Measurements from ENCODE around the gene PARP1. TPM values are rescaled to one million over a fixed set of nuclear protein-coding genes. Genes with fewer than 3 reads are reported as not detected.

Gene PARP1
- total RNA-seq, 4 donors from 2014 or later, result 77.4 to 147 (median 95.6) TPM

GRCh38 chr1:226444901-226445300 lies 37.0 kb upstream of the PARP1 start:
- no peak overlapping the region for H3K27ac ChIP-seq
- no peaks in the 10 kb centered on the region for H3K9me3 ChIP-seq
- TF ChIP-seq CTCF (IDR thresholded peaks at IDR 0.05) (no peak), EP300 (IDR thresholded peaks at IDR 0.05) (no peak), POLR2A (IDR thresholded peaks at IDR 0.05) (no peak), POLR2AphosphoS5 (IDR thresholded peaks at IDR 0.05) (no peak)
- H3K36me3 ChIP-seq, result no peaks in the 10 kb centered on the region
- peaks cover 8% of the 10 kb centered on the region for H3K27me3 ChIP-seq
- 66 to 80% methylated on average over 2 of the region's 2 CpGs for WGBS, 2 donors (ENCODE audit: low coverage in 1 of 2)
- ATAC-seq, result no peak
- no peak overlapping the region for H3K4me3 ChIP-seq
- H3K4me1 ChIP-seq, result no peaks in the 10 kb centered on the region

GRCh38 chr1:226443439-226443838 lies 35.5 kb upstream of the PARP1 start:
- no peak for ATAC-seq
- H3K27me3 ChIP-seq, result peaks cover 8% of the 10 kb centered on the region
- no peaks in the 10 kb centered on the region for H3K36me3 ChIP-seq
- H3K4me3 ChIP-seq, result no peak overlapping the region
- H3K27ac ChIP-seq, result no peak overlapping the region
- 64 to 79% methylated on average over 3 of the region's 3 CpGs for WGBS, 2 donors (ENCODE audit: low coverage in 1 of 2)
- no peaks in the 10 kb centered on the region for H3K9me3 ChIP-seq
- H3K4me1 ChIP-seq, result no peaks in the 10 kb centered on the region
- TF ChIP-seq EP300 (IDR thresholded peaks at IDR 0.05) (no peak), POLR2AphosphoS5 (IDR thresholded peaks at IDR 0.05) (no peak), POLR2A (IDR thresholded peaks at IDR 0.05) (no peak), CTCF (IDR thresholded peaks at IDR 0.05) (no peak)

- no peaks in the 10 kb centered on the region for H3K4me1 ChIP-seq
- no peak for TF ChIP-seq EP300 (IDR thresholded peaks at IDR 0.05)
- TF ChIP-seq POLR2AphosphoS5 (IDR thresholded peaks at IDR 0.05), result no peak
- no peak for TF ChIP-seq POLR2A (IDR thresholded peaks at IDR 0.05)
- H3K27me3 ChIP-seq, result peaks cover 8% of the 10 kb centered on the region
- no peak for ATAC-seq
- H3K36me3 ChIP-seq, result no peaks in the 10 kb centered on the region
- no peak overlapping the region for H3K27ac ChIP-seq
- WGBS, 2 donors (ENCODE audit: low coverage in 1 of 2), result 55 to 98% methylated on average over 4 to 6 of the region's 6 CpGs
- no peak overlapping the region for H3K4me3 ChIP-seq
- H3K9me3 ChIP-seq, result no peaks in the 10 kb centered on the region
Observed at GRCh38 chr1:226443033-226443432, 35.1 kb upstream of the PARP1 start.

DNA sequence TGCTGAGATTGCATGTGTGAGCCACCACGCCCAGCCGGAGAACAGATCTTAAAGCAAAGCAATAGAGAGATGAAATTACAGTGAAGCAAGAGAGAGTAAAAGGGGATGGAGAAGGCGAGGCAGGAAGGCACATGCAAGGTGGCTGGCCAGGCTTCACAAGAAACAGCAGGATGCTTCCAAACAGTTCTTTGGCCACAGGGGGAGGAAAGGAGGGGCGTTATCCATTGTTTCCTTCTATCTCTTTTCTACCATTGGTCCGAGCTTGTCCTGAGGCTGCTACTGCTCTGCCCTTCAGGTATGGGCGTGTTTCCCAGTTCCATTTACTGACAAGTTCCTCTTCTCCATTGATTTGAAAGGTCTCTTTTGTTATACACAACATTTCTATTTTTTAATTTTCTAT lies 33.7 kb upstream of the PARP1 start:
- WGBS, 2 donors (ENCODE audit: low coverage in 1 of 2), result 95% methylated on average over 6 of the region's 6 CpGs; no CpG with 5 or more reads in 1 of the 2 donors
- TF ChIP-seq POLR2A (IDR thresholded peaks at IDR 0.05) (no peak), POLR2AphosphoS5 (IDR thresholded peaks at IDR 0.05) (no peak), CTCF (IDR thresholded peaks at IDR 0.05) (no peak), EP300 (IDR thresholded peaks at IDR 0.05) (no peak)
- H3K4me3 ChIP-seq, result no peak overlapping the region
- H3K4me1 ChIP-seq, result no peaks in the 10 kb centered on the region
- H3K27me3 ChIP-seq, result peaks cover 8% of the 10 kb centered on the region
- no peak for ATAC-seq
- no peaks in the 10 kb centered on the region for H3K36me3 ChIP-seq
- H3K27ac ChIP-seq, result no peak overlapping the region
- no peaks in the 10 kb centered on the region for H3K9me3 ChIP-seq

DNA sequence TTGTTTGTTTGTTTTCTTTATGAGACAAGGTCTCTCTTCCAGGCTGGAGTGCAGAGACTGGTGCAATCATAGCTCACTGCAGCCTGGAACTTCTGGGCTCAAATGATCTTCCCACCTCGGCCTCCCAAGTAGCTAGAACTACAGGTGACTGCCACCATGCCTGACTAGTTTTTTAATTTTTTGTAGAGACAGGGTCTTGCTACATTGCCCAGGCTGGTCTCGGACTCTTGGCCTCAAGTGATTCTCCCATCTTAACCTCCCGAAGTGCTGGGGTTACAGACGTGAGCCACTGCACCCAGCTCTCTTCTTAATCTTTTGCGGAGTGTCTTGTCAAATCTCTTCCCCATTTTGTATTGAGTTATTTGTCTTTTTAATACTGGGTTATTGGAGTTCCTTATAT lies 32.6 kb upstream of the PARP1 start:
- Histone ChIP-seq H3K36me3 (no peaks in the 10 kb centered on the region), H3K4me1 (no peaks in the 10 kb centered on the region), H3K27me3 (peaks cover 8% of the 10 kb centered on the region), H3K9me3 (no peaks in the 10 kb centered on the region), H3K27ac (no peak overlapping the region), H3K4me3 (no peak overlapping the region)
- TF ChIP-seq CTCF (IDR thresholded peaks at IDR 0.05) (no peak), POLR2A (IDR thresholded peaks at IDR 0.05) (no peak)
- WGBS, 2 donors (ENCODE audit: low coverage in 1 of 2), result 66 to 67% methylated on average over 4 to 5 of the region's 5 CpGs
- no peak for ATAC-seq
